HG02938 (cell line): ENCODE results near the gene DNAJB2.
"Not testable (repeated sequence)": the region's sequence is repeated elsewhere in the genome, so short reads cannot be mapped to it uniquely, and the experiment has no call there.

Experiments
- ATAC-seq: cut with Tn5 transposase; IDR thresholded peaks from one replicate; pipeline ENCODE4 v1.9.1; 2021; ENCODE audit warnings: mild to moderate bottlenecking, moderate library complexity; ENCODE audit not compliant: unreplicated experiment

Gene DNAJB2

DNA sequence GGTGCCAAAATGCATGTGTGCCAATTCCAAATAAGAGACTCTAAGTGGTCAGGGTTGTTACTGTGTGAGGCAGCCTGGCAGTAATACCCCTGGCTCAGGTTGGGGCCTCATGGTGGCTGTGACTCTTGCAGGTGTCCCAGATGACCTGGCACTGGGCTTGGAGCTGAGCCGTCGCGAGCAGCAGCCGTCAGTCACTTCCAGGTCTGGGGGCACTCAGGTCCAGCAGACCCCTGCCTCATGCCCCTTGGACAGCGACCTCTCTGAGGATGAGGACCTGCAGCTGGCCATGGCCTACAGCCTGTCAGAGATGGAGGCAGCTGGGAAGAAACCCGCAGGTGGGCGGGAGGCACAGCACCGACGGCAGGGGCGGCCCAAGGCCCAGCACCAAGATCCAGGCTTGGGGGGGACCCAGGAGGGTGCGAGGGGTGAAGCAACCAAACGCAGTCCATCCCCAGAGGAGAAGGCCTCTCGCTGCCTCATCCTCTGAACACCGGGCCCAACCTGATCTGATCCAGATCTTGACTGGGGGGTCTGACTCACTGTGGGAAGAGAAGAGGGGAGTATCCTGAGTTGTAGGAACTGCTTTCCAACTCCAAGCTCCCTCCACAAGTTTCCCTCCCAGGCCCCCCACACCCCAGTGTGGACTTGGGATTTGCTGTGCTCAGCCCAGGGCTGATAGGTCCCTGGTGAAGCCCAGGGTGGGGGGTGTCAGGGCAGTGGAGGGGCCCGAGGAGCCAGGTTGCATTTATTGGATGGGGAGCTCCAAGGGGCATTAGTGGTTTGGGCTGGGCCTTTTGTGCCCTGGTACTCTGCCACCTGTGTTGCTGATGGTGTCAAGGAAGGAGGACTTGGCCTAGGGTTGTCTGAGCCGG, 5.6 kb downstream of the DNAJB2 start:
- no peak for ATAC-seq

DNA sequence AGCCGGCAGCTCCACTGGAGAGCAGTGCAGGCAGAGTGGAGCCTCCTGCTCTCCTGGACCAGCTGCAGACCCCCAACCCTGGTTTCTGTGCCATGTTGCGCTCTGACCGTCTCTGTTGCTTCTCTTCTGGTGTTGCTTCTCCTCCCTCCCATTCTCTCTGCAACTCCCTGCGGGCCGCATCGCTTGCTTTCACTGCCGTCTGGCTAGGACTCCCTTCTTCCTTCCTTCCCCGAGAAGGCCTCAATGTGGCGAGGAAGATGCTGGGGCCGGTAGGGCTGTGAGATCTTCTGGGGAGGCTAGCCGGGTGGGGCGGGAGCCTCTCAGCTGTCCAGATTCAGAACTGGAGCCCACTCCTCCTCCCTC, 6.2 kb downstream of the DNAJB2 start:
- ATAC-seq, result no peak

DNA sequence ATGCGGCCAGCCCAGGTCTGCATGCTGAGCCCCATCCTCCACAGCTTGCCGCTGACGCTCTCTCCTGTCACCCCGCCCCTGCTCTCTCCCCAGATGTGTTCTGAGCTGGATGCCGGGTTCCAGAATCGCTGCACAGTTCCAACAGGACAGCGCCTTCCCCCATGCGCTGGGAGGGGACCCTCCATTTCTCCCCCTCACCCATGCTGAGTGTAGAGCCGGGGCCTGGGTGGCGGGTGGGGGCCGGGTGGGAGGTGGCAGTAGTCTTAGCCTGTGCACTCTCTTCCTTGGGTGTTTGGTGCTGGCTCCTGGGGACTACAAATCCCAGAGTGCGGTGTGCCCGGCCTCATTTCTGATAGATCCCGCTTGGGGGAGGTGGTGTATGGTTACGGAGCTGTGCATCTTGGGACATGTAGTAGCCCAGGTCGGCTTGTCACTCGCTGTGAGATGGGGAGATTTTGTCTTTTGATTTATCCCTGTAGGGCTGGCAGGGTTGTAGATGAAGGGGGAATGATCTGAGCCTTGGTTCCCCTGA, 6.8 kb downstream of the DNAJB2 start:
- ATAC-seq, result no peak

DNA sequence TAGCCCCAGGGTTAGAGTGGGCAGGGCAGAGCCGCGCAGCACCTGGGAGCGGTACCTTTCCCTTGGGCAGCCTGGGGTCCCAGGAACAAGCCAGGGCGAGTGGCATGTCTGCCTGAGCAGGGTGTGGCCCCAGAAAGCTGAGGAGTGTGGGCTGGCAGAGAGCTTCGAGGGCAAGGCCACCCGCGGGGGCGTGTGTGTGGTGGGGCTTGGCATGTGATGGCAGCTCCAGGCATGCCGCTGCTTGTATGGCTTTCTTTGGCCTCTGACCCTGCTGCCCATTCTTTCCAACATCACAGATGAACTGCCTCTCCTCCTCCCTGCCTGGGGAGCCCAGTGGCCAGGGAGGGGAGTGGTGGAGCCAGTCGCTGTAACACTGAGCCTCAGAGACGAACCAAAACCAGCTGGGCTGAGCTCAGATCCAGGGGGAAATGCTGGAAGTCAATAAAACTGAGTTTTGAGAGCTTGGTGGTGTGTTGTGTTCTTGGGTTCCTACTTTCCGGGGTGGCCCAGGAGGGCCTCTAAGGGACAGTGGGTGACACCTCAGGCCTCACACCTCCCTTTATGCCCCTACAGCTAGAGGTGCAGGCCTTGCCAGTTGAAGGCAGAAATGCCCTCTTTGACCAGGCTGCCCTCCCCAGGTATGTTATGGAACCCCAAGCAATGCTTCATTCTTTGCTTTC, 7.4 kb downstream of the DNAJB2 start:
- no peak for ATAC-seq

DNA sequence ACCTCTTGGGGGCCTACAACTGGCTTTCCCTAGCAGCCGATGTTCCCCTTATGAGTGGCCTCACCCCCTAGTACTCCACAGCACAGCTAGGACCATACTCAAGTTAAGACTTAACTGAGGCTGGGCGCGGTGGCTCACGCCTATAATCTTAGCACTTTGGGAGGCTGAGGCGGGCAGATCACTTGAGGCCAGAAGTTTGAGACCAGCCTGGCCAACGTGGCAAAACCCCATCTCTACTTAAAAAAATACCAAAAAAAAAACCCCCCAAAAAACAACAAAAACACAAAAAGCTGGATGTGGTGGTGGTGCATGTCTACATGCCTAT, 7.9 kb downstream of the DNAJB2 start:
- not testable (repeated sequence) for ATAC-seq

DNA sequence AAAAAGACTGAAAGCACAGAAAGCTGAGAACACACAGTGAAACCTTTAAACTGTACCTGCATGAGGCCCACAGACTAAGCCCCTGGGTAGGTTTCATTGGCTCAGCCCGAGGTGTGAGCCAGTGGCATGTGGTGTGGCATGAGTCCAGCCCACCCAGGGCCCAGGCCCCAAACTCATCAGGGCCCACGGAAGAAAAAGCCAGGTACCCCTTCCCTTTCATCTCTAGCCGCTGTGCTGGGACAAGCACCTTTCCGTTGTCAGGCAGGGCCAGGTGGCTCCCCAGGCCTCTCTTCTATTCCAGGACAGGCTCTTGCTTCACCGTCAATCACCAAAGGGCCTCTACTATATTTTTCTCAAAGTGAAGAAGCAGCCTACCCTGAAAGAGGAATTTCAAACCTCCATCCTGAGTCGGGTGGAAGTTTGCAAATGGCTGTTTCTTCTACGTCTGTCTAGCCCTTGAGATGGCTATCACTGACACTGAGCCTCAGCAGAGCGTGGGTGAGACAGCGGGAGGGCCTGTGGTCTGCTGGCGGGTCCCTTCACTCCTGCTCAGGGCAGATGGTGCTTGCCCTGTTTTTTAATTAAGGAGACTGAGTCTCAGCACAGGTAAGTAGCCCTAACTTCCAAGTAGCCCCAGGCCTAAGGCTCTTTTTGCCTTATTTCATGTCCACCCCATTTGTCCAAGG, 8.6 kb downstream of the DNAJB2 start:
- no peak for ATAC-seq

DNA sequence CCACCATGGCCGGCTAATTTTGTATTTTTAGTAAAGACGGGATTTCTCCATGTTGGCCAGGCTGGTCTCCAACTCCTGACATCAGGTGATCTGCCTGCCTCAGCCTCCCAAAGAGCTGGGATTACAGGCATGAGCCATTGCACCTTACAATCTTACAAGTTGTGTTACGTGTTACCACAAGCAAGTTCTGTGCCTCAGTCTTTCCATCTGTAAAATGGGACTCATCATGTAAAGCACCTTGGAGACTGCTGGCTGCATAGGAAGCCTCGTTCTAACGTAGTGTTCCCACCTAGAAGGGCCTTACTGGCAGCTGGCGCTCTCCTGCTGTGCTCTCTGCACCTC, 10.0 kb downstream of the DNAJB2 start:
- no peak for ATAC-seq

DNA sequence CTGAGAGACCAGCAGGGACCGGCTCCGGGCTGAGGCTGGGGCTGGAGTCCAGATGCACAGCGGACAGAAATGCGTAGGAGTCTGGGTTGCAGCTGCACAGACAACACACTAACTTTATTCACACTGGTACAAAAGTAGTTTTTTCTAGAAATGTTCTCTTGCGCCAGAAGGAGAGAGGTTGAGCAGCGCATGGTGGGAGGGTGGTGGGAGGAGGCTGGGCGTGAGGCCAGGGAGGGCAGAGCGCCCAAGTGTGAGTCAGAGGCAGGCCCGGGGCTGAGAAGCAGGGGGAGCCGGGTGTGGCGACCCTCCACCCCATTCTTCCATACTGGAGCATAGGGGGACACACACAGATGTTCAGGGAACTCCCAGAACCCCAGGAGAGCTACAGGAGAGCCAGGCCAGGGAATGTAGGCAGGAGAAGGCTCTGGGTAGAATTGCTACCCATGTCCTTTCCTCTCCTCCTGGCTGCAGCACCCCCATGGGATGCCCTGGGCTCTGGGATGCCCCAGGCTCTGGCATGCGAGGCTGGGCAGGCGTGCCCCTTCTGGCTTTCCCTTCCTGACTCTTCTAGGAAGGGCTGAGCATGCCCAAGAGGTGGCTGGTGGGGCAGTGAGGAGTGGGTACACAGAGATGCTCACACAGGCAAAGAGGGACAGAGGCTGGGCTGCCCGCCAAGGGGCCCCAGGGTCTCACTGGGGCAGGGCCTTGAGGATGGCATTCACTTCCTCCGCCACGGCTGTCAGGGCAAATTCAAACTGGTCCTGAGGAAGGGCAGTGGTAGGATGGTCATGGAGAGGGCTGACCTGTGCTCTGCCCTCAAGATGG, 10.6 kb downstream of the DNAJB2 start:
- ATAC-seq, result no peak

DNA sequence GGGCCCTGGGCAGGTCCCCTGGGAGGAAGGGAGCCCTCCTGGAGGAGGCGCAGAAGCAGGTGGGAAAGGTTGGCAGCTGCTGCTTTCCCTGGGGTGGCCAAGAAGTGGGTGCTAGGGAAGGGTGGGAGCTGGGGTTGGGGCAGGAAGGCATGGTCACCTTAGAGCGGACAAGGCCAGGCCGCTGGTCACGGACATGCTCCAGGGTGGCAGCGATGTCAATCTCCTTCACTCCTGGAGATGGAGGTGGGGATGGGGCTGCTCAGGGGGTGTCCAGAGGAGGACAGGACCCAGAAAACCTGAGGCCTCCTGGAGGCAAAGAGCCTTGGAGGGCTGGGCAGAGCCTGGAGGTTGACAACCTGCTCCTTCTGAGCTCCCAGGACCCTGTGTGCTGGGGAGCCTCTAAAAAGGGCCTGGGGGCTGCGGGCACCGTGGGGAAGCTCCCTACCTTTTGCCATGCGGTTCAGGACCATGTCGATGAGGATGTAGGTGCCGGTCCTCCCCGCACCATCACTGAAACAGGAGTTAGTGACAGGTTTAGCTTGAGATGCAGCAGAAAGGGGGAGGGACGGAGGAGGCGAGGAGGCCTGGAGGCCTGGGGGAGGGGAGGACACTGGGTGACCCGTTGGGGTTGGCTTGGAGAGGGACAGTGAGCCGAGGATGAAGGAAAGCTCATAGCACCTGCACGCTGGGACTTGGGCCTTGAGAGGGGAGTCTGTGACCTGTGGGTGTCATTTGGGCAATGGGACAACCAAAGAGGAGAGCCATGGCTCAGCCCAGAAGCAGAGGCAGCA, 11.4 kb downstream of the DNAJB2 start:
- no peak for ATAC-seq

DNA sequence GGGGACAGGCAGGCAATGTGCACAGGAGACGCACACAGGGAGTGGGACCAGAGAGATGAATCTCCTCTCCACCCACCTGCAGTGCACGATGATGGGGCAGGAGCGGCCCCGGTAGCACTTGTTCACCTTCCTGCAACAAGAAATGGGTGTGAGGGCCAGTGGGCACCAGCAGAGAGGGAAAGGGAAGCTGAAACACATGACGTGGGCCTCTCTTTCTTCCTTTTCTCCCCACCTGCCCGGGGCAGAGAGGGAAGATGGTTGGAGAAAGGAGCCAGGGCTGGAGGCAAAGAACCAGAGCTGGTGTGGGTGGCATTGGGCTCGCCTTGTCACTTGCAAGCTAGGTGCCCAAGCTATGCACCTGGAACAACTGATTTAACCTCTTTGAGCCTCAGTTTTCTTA, 12.2 kb downstream of the DNAJB2 start:
- ATAC-seq, result no peak

DNA sequence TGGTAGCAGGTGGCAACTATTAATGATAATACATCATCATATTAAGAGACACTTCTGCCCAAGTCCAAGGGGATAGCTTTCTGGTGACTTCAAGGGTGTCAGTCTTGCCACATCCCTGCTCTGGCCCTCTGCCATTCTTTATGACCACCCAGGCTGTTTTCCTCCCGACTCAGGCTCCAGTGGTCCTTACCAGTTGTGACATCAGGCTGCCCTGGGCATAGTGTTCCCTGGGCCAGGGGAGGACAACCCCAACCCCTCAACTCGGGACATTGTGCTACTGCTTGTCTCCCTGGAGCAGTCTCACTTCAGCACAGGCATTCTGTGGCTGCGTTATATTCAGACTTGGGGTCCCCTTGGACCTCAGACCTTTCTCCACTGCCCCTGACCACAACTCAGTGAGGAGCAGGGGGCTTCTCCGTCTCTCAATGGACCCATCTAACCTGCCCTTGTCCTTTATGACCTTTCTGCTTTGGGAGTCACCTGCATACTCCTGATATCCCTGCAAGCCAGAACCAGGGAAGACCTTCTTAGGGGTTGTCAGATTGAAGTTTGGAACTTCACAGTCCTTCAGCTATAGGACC, 12.8 kb downstream of the DNAJB2 start:
- no peak for ATAC-seq

DNA sequence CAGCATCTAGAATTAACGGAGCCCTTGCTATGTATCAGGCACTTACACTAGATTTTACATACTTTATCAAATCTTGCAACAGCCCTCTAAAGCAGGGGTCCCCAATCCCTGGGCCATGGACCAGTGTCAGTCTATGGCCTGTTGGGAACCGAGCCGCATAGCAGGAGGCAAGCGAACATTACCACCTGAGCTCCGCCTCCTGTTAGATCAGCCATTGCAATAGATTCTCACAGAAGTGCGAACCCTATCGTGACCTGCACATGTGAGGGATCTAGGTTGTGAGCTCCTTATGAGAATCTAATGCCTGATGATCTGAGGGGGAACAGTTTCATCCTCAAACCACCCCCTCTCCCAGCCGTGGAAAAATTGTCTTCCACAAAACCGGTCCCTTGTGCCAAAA, 13.4 kb downstream of the DNAJB2 start:
- no peak for ATAC-seq

DNA sequence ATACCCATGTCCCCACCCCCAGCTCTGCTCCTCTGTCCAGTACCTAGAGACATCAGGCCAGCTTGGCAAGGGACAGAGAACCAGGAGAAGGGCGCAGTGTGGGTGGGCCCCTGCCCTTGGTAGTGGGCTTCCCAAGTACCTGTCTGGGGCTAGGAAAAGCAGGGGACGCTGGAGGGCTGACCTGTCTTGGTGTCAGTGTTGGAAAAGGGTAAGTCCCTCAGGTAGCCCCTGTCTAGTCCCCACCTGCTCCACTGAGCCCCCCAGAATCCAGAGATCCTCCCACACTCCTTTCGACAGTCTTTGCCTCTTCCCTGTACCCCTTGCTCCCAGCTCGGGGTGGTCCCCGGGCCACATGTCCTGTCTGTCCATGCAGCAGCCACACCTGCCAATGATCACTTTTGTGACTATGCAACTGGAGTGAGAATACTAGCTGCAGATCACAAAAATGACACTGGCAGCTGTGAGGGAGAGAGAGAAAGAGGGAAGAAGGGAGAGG, 14.6 kb downstream of the DNAJB2 start:
- ATAC-seq, result no peak

DNA sequence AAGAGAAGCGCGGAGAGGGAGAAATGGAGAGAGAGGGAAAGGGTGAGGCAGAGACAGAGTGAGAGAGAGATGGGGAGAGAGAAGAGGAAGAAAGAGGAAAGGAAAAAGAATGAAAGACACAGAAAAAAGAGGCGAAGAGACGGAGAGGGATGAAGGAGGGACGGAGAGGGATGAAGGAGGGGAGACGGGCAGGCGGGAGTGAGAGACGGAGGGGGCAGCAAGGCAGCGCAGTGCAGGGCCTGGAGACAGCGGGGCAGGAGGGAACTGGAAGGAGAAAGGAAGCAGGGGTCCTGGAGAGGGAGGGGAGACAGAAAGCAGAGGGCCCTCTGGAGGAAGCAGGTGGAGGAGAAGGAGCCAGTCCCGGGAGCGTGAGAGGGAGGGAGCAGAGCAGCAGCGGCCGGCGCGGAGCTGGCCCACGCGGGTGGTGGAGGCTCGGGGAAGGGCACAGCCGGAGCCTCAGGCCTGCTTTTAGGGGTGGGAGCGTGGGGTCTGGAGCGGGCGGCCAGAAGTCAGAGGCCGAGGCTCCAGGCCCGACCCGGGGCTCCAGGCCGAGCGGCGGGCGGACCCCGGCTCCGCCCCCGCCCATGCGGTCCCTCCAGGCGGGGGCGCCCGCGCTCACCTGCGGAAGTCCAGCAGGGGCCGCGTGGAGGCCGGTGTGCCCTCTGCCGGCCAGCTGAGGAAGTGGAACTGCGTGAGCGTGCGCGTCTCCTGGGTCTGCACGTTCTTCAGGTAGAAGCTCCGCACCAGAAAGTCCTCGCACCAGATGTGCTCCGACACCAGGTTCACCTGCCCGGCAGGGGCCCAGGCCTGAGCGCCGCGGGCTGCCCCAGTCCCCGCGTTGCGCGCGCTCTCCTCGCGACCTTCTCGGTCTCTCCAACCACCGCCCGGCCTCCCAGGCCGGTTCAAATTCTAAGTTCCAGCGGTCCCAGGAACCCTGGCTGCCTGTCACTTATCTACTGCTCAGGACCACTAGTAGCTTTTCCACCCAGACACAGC, 15.5 kb downstream of the DNAJB2 start:
- peak; percentile 81 for ATAC-seq

DNA sequence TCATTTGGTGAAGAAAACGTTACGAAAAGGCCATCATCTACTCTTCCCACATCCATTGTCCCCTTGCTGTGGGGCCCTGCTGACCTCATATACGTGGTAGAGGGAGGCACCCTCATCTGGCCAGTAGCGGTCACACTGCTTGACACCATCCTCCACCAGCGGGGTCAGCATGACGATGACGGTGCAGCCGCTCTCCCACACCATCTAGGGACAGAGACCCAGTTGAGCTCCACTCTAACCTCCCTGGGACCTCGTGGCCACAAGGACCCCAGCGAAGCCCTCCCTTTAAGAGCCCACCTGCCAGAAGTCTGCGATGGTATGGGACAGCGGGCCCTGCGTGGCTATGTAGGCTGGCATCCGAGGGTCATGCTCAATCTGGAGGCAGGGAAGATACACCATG, 17.0 kb downstream of the DNAJB2 start:
- no peak for ATAC-seq

DNA sequence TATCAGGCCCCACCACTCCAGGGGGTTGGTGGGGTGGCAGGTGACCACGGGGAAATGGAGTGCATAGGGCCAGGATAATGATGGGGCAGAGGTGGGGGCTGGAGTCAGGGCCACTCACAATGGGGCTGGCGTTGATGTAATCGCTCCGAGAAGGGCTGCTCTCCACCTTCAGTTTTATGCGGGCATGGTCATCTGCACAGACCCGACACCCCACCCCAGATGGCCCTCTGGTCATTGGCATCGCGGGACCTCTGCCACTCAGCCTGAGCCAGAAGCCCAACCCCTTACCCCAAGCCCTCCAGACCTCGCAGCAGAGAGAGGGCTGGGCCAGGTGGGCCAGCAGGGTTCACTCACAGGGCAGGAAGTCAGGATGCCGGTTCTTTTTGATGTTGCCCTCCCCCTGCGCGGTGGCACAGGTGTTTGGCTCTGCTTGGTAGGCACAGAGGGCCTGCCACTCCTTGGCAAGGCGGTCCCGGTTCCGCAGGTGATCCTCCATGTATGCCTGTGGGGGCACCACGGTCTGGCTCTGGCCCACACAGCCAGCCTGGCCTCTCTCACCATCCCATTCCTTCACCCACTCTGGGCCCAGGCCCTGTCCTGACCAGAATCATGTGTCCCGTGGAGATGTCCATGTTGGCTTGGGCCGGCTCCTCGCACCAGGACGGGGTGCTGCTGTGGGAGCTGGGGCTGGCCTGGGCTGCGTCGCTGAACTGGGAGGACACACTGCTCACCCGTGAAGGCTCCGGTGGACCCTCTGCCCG, 17.6 kb downstream of the DNAJB2 start:
- no peak for ATAC-seq

DNA sequence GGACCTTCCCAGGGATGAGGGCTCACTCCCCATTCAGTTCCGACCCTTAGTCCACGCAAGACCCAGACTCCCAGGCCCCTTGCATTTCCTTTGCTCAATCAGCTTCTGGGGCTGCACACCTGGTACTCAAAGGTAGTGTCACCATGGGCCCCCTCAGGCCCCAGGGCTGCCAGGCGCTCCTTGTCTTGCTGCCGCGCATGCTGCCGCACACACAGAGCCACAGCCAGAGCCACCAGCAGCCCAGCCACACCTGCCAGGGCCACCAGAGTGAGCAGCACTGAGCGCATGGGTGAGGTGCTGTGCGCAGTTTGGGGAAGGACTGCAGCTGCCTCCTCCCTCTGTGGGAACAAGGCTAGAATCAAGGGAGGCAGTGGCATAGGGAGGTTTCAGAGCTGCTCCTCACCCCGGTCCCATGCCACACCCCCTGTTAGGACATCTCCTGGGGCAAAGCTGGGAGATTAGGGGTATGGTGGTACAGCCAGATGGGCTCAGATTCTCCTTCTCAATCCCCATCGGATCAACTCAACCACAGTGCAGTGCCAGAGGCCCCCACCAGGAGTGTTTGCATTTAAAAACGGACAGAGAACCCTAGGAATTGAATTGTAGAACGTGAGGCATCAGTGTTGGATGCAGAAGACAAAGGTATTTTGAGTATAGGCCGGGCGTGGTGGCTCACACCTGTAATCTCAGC, 18.7 kb downstream of the DNAJB2 start:
- ATAC-seq, result no peak
